Motor neuron (in vitro differentiated cells): Measurements from ENCODE around the gene PIGQ. TPM values are rescaled to one million over a fixed set of nuclear protein-coding genes. Genes with fewer than 3 reads are reported as not detected.

Experiments
- ATAC-seq, 8 experiments: fragments of 200-7000 bp; cut with Tn5 transposase; replicated peaks in 6 of 8; 2 replicates each; pipeline ENCODE4 v1.8.0; 2021; ENCODE audit warnings: mild to moderate bottlenecking in 8 of 8, moderate library complexity in 8 of 8
- H3K27ac ChIP-seq, 2 donors: fragments of 250-450 bp; sonication (Bioruptor Pico); 2 replicates each; pipeline ENCODE4 v1.9.0; 2021; ENCODE audit warnings: antibody characterized with exemption in 2 of 2, mild to moderate bottlenecking in 2 of 2, moderate library complexity in 1 of 2
- H3K4me1 ChIP-seq, 2 donors: fragments of 250-450 bp; sonication (Bioruptor Pico); replicated peaks in 1 of 2; 2 replicates each; pipeline ENCODE4 v1.6.1; 2021; ENCODE audit warnings: antibody characterized with exemption in 2 of 2, mild to moderate bottlenecking in 2 of 2, moderate library complexity in 1 of 2
- H3K4me3 ChIP-seq, 5 donors: fragments of 250-450 bp; sonication (Bioruptor Pico); 2 replicates each; pipeline ENCODE4 v1.9.0; 2021; ENCODE audit warnings: antibody characterized with exemption in 5 of 5, mild to moderate bottlenecking in 5 of 5, moderate library complexity in 4 of 5
- WGBS, 10 experiments: fragments of 450-650 bp; shearing (Covaris generic); methylation state at CpG; one replicate each; pipeline ENCODE4 v1.0.0; 2022; 5-methylcytosine and 5-hydroxymethylcytosine counted together
- in situ Hi-C, 9 experiments: fragments of 400-800 bp; cut with MboI; loops; one replicate each; pipeline ENCODE4 v1.15.0; 2021; ENCODE audit warnings: low sequenced_read_pairs in 9 of 9, low pct_unique_long_range_greater_than_20kb in 2 of 9; ENCODE audit not compliant: unreplicated experiment in 9 of 9
- total RNA-seq, 8 experiments: library from RNA; unstranded; fragments of 300-600 nt; gene quantifications; 2 replicates each; pipeline versions ENCODE4 v1.2.3 to v1.2.4, GENCODE V29; 2022

PIGQ gene
- total RNA-seq, 8 experiments from 2014 or later, result 17.0 to 56.1 (median 26.0) TPM

GRCh38 chr16:554640-555365, 15.0 kb upstream of the PIGQ start:
- no peak overlapping the region for H3K4me3 ChIP-seq
- peak in 5 of 8 experiments; percentile 19 to 77 (median 44) for ATAC-seq
- peaks cover 22 to 31% of the 10 kb centered on the region in 2 donors for H3K4me1 ChIP-seq
- no peak overlapping the region for H3K27ac ChIP-seq
- in situ Hi-C loops, result no loop called here
- WGBS, 10 experiments, result 17 to 74% (median 65%) methylated on average over 1 to 4 of the region's 54 CpGs; no CpG with 5 or more reads in 7 of the 10 experiments

DNA sequence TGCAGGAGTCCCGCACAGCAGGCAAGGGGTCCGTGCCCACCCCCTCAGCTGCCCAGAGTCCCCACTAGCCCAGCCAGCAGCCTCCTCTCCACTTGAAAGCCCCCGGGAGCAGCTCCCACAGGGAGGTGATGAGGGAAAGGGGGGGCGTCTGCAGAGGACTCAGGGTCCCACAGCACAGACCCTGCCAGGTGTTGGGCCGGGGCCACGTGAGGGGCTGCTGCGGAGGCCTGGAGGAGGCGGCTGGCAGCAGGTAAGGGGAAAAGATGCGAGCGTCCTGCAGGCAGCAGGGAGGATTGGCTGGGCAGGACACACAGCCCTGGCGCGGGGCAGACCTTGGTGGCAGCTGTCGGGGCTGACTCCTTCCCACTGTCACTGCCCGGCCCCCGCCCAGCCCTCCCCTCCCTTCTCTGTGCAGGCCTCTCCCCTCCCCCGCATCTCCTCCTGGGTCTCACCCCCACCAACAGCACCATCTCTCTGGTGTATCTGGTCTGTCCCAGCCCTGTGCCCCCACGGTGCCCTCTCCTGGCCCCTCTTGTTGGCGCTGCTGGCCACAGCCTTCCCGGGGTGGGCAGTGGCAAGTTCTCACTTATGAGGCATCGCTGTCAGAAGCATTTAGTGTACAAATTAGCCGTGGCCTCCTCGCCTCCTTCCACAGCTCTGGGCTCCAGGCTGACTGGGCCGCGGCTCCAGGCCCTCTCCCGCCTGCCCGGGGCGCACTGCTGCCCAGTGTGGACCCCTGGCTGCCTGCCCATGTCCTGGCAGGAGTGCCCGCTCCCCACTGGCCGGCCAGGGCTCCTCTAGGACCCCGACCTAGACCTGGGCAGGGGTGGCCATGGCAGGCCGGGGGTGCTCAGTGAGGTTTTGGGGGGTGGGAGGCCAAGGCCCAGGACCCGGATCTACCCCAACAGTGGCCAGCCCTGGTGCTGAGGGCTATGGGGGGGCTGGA, 14.0 kb upstream of the PIGQ start:
- H3K27ac ChIP-seq, result no peak overlapping the region
- 100% methylated on average over 1 of the region's 32 CpGs; no CpG with 5 or more reads in 9 of the 10 experiments for WGBS, 10 experiments
- in situ Hi-C loops, result no loop called here
- peaks cover 26 to 31% of the 10 kb centered on the region in 2 donors for H3K4me1 ChIP-seq
- no peak overlapping the region for H3K4me3 ChIP-seq
- ATAC-seq, result peak in 4 of 8 experiments; percentile 4 to 16 (median 10)

DNA sequence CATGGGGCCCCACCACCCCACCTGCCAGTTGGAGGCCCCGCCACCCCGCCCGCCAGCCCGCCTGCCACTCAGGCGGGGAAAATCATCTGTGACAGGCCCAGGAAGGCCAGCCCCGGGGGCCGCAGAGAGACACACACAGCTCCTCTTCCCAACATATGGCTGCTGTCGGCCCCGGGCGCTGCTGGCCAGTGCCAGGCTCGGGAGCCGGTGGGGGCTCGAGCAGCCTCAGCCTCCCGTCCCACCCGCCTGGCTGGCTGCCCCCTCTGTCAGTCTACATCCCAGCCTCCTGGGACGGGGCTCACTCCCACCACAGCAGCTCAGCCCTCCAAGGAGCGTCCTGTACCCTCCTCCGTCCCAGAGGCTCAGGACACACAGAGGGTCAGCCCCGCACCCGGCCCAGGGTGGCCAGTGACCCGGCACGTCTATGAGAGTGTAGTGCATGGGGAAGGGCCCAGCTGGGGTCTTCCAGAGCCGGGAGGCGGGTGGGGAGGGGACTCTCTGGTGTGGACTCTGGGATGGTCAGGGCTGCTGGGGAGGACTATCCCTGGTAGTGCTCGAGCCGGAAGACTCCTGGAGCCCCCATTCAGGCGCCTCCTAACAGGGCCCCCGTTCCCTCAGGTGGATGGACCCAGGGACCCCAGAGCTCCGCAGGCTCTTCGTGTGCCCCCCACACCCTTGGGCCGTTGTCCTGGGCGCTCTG, 13.1 kb upstream of the PIGQ start:
- no peak overlapping the region for H3K4me3 ChIP-seq
- in situ Hi-C loops, result no loop called here

DNA sequence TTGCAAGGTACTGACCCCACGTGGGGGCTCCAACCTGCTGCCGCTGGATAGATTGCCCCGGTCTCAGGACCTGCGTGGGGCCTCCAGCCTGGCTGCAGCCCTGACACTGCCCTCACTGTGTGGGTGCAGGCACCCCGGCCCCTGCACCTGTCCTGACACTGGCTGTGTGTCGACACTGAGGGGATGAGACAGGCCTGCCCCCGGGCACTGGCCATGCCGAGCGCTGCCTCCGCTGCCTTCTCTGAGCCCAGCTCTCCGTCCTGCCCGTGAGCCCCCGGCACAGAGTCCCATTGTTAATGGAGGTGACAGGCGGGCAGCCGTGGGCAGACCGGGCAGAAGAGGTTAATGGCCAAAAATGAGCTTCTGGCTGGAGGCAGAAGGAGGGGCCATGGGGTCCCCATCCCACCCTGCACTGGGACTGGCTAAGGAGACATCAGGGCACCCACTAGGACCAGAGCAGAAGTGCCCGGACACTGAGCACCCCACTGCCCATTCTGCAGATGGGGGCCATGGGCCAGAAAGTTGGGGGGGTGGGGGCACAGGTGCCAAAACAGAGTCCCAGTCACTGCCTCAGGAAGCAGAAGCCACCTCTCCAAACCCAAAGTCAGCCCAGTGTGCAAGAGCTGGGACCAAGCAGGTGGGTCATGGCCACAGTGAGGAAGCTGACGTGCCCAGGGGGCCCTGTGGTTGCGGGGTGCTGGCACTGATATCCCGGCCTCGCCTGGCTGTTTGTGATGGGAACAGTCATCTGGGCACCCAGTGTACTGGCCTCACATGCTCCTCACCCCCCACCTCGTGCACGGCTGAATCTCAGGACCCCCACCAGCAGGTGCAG, 12.1 kb upstream of the PIGQ start:
- in situ Hi-C loops, result no loop called here
- WGBS, 10 experiments, result 8 to 90% (median 67%) methylated on average over 1 to 5 of the region's 23 CpGs; no CpG with 5 or more reads in 6 of the 10 experiments
- no peak overlapping the region for H3K27ac ChIP-seq
- H3K4me3 ChIP-seq, result no peak overlapping the region
- H3K4me1 ChIP-seq, result peaks cover 29 to 34% of the 10 kb centered on the region in 2 donors
- no peak for ATAC-seq

More for the DNA sequence above, 13.1 kb upstream of the PIGQ start:
- Histone ChIP-seq H3K27ac (no peak overlapping the region), H3K4me1 (peaks cover 29 to 34% of the 10 kb centered on the region in 2 donors)
- no peak for ATAC-seq
- WGBS, 10 experiments, result 70% methylated on average over 2 of the region's 32 CpGs; no CpG with 5 or more reads in 9 of the 10 experiments

DNA sequence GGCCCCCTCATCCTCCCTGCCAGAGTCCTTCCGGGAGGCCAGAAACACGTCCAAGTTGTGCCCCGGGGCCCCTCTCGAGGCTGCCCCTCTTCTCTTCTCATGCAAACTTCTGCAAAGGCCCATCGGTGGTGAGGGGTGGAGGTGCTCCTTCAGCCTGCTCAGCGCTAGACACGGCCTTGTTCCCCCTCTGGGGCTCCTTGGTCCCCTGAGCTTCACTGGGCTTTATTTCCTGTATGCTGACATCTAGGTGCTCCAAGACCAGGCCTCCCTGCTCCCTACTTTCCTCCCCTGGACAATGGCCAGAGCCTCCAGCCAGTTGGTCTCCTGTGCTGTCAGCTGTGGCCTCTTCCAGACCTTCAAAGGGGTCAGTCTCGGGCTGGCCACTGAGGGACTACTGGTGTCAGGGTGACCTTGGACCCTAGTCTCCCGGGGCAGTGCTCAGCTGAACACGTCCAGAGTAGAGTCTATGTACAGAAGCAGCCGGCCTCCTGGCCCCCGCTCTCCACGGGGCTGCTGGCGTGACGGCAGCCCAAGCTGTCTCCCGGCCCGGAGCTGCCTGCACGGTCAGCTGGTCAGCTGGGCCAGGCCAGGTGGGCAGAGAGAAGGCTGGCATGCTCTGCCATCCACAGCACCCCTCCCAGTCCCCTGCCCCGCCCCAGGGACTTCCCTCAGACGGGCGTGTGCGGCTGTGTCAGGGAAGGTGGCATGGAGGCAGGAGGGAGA, 11.3 kb upstream of the PIGQ start:
- Histone ChIP-seq H3K4me1 (peaks cover 29 to 34% of the 10 kb centered on the region in 2 donors), H3K4me3 (no peak overlapping the region), H3K27ac (no peak overlapping the region)
- ATAC-seq, result no peak
- WGBS, 10 experiments, result 22 to 76% (median 68%) methylated on average over 2 to 9 of the region's 22 CpGs; no CpG with 5 or more reads in 5 of the 10 experiments
- in situ Hi-C loops, result no loop called here

GRCh38 chr16:559021-559380, 10.8 kb upstream of the PIGQ start:
- H3K4me1 ChIP-seq, result peaks cover 29 to 32% of the 10 kb centered on the region in 2 donors
- peak in 2 of 8 experiments; percentile 0 to 1 for ATAC-seq
- H3K27ac ChIP-seq, result no peak overlapping the region
- in situ Hi-C loops, result no loop called here
- no peak overlapping the region for H3K4me3 ChIP-seq
- WGBS, 10 experiments, result 90 to 100% methylated on average over 1 to 2 of the region's 15 CpGs; no CpG with 5 or more reads in 8 of the 10 experiments

DNA sequence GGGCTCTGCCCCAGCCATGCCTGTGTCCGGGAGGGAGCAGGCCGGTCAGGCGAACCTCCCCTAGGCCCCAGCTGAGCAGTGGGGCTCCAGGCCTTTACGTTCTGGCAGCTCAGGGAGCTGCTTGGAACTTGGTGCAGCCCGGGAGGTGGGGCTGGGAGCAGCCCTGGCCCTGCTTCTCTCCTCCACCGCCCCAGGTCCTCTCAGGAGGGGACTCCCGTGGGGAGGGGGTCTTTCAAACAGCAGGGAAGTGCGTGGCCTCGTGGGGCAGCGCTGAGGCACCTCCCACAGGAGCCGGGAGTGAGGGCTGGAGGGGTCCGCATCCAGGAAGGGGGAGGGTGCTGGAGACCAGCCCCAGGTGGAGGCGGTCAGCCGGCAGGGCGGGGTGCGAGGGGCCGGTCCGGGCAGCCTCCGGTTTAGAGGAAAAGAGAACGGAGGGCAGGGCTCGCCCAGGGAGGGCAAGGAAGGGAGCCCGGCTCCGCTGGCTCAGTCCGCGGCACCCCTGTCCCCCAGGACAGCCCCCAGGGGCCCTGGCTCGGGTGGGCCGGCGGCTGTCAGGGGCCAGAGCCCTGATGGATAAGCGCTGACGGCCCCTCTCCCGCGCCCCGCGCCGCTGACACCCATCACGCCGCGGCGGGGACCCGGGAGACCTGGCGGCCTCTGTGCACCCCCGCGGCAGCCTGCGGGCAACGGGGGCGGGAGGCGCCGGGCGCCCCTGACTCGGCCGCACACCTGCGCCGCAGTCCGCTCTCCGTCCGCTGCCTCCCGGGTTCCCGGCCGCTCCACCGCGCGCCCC, 10.2 kb upstream of the PIGQ start:
- Histone ChIP-seq H3K4me1 (peaks cover 26 to 27% of the 10 kb centered on the region in 2 donors), H3K27ac (no peak overlapping the region), H3K4me3 (peak overlapping the region in 4 of 5 donors; percentile 6 to 12 (median 10))
- 8 to 40% (median 20%) methylated on average over 1 to 12 of the region's 62 CpGs; no CpG with 5 or more reads in 7 of the 10 experiments for WGBS, 10 experiments
- in situ Hi-C loops, result no loop called here
- peak in 6 of 8 experiments; percentile 6 to 35 (median 13) for ATAC-seq

DNA sequence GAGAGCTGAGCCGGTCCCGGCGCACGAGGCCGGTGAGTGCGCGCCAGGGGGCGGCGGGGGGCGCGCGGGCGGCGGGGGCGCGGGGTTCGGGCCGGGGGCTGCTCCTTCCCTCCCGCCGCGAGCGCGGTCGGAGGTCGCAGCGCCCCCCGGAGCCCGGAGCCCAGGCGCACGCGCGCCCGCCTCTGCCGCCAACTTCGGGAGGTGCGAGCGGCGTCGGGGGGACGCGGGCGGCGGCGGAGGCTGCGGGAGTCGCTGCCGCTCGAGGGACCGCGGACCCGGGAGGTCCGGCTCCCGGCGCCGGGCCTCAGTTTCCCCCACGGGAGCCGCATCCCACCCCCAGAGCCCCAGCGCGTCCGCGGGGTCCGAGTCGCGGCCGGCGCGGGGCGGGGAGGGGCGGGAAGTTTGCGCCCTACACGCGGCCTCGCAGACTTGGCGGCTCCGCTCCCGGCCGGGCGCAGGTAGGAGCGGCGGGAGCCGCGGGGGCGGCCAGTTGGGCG, 9.5 kb upstream of the PIGQ start, which contains the start of gene PRR35:
Gene PRR35 (plus strand): TSS at position 191 of the 497 bp plus-strand sequence. CDS start 2,901 bp downstream, outside the sequence.
- no peak within 1 kb of the TSS for H3K27ac ChIP-seq
- no CpG with 5 or more reads among the region's 84 CpGs for WGBS, 10 experiments

DNA sequence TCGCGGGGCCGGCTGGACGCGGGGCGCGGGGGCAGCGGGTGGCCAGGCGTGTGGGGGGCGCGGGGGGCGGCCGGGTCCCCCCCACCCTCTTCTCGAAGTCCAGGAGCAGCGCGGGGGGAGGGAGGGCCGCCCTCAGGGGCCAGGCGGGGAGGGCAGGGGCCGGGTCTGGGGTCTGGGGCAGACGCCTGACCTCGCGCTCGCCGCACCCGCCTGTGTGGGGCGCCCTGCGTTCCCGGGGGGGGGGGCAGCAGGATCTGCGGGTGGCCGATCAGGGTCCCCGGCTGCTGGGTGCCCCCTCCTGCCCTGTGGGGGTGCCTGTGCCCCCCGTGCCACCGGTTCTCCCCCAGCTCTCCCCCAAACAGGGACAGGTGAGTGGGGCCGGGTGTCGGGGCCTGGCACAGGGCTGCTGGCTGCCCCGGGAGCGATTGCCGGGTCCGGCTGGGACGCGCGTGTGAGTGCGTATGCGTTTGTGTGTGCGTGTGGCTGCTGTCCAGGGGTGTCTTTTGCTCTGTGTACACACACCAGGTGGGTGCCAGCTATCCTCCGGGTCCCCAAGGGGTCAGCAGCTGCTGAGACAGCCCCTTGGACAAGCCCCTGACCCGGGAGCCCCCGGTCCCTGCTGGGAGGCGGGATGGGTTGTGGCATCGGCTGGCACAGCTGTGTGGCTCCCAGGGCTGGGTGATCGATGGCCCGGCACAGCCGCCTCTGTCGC, 8.9 kb upstream of the PIGQ start:
- ATAC-seq, result no peak
- in situ Hi-C loops, result no loop called here
- Histone ChIP-seq H3K27ac (no peak overlapping the region), H3K4me1 (peaks cover 26 to 40% of the 10 kb centered on the region in 2 donors), H3K4me3 (no peak overlapping the region)
- WGBS, 10 experiments, result no CpG with 5 or more reads among the region's 54 CpGs

More for the DNA sequence above, 9.5 kb upstream of the PIGQ start, which contains the start of gene PRR35:
- in situ Hi-C loops, result no loop called here
- Histone ChIP-seq H3K4me3 (peak within 1 kb of the TSS in 4 of 5 donors; percentile 6 to 12 (median 10)), H3K4me1 (peaks cover 26 to 34% of the 10 kb centered on the region in 2 donors)
- ATAC-seq, result no peak

- peaks cover 31 to 45% of the 10 kb centered on the region in 2 donors for H3K4me1 ChIP-seq
- no peak overlapping the region for H3K4me3 ChIP-seq
- WGBS, 10 experiments, result no CpG with 5 or more reads among the region's 15 CpGs
- no peak for ATAC-seq
- H3K27ac ChIP-seq, result no peak overlapping the region
- in situ Hi-C loops, result no loop called here
Observed at GRCh38 chr16:561413-561794, 8.4 kb upstream of the PIGQ start.
